Nephron progenitor cell (in vitro differentiated cells): ENCODE measurements around the gene TFR2.

Experiments
- DNase-seq: peaks from one replicate; pipeline ENCODE4 v3.0.0; 2021
- H3K27ac Mint-ChIP-seq: 2 replicates; pipeline ENCODE4 v1.8.0; 2021; ENCODE audit warnings: mild to moderate bottlenecking, moderate library complexity, mixed read lengths
- H3K27me3 Mint-ChIP-seq: 2 replicates; pipeline ENCODE4 v1.8.0; 2021; ENCODE audit warnings: mild to moderate bottlenecking, low read depth, mixed read lengths; ENCODE audit not compliant: poor library complexity
- H3K36me3 Mint-ChIP-seq: 2 replicates; pipeline ENCODE4 v1.8.0; 2021; ENCODE audit warnings: low read depth, mixed read lengths
- H3K4me1 Mint-ChIP-seq: 2 replicates; pipeline ENCODE4 v1.8.0; 2021; ENCODE audit warnings: mixed read lengths
- H3K4me3 Mint-ChIP-seq: 2 replicates; pipeline ENCODE4 v1.8.0; 2021; ENCODE audit warnings: mild to moderate bottlenecking, moderate library complexity, mixed read lengths
- H3K9me3 Mint-ChIP-seq: 2 replicates; pipeline ENCODE4 v1.8.0; 2021; ENCODE audit warnings: mild to moderate bottlenecking, moderate library complexity, mixed read lengths
- CTCF ChIP-seq: fragments of 200-600 bp; sonication (generic); IDR thresholded peaks from 2 replicates; pipeline ENCODE4 v1.5.0; 2021; ENCODE audit warnings: antibody characterized with exemption

TFR2 gene

GRCh38 chr7:100641463-100641859 is at the start of gene TFR2:
Gene TFR2 (minus strand): TSS chr7:100641552. CDS start chr7:100641509, 43 bp downstream.
- Mint-ChIP-seq H3K36me3 (no peaks in the 10 kb centered on the region), H3K4me1 (peaks cover 30% of the 10 kb centered on the region), H3K27ac (no peak within 1 kb of the TSS), H3K27me3 (peaks cover 33% of the 10 kb centered on the region), H3K4me3 (no peak within 1 kb of the TSS), H3K9me3 (no peaks in the 10 kb centered on the region)
- TF ChIP-seq CTCF: no peak
- no peak for DNase-seq

- no peaks in the 10 kb centered on the region for H3K27me3 Mint-ChIP-seq
Observed at GRCh38 chr7:100689230-100690135, 48.1 kb upstream of the TFR2 start.

GRCh38 chr7:100688326-100688860 is 47.0 kb upstream of the TFR2 start:
- DNase-seq: no peak
- H3K4me1 Mint-ChIP-seq: peaks cover 42% of the 10 kb centered on the region
- no peak overlapping the region for H3K27ac Mint-ChIP-seq

More at GRCh38 chr7:100689230-100690135, 48.1 kb upstream of the TFR2 start:
- peaks cover 15% of the 10 kb centered on the region for H3K36me3 Mint-ChIP-seq
- peak overlapping the region; percentile 49 for H3K4me3 Mint-ChIP-seq
- H3K4me1 Mint-ChIP-seq: peaks cover 42% of the 10 kb centered on the region
- no peak for TF ChIP-seq CTCF
- no peak for DNase-seq
- no peaks in the 10 kb centered on the region for H3K9me3 Mint-ChIP-seq
- peak overlapping the region; percentile 42 for H3K27ac Mint-ChIP-seq

GRCh38 chr7:100687751-100688300 is 46.5 kb upstream of the TFR2 start:
- H3K4me3 Mint-ChIP-seq: no peak overlapping the region
- H3K4me1 Mint-ChIP-seq: peaks cover 37% of the 10 kb centered on the region
- H3K36me3 Mint-ChIP-seq: peaks cover 15% of the 10 kb centered on the region
- H3K27ac Mint-ChIP-seq: no peak overlapping the region
- no peaks in the 10 kb centered on the region for H3K27me3 Mint-ChIP-seq
- TF ChIP-seq CTCF: no peak
- DNase-seq: no peak
- no peaks in the 10 kb centered on the region for H3K9me3 Mint-ChIP-seq

More at GRCh38 chr7:100688326-100688860, 47.0 kb upstream of the TFR2 start:
- no peaks in the 10 kb centered on the region for H3K9me3 Mint-ChIP-seq
- H3K36me3 Mint-ChIP-seq: peaks cover 15% of the 10 kb centered on the region
- no peak for TF ChIP-seq CTCF
- H3K4me3 Mint-ChIP-seq: no peak overlapping the region
- no peaks in the 10 kb centered on the region for H3K27me3 Mint-ChIP-seq

- no peak for DNase-seq
- no peaks in the 10 kb centered on the region for H3K9me3 Mint-ChIP-seq
- no peak overlapping the region for H3K27ac Mint-ChIP-seq
- peaks cover 31% of the 10 kb centered on the region for H3K4me1 Mint-ChIP-seq
- no peak overlapping the region for H3K4me3 Mint-ChIP-seq
- H3K36me3 Mint-ChIP-seq: peaks cover 15% of the 10 kb centered on the region
- TF ChIP-seq CTCF: no peak
- no peaks in the 10 kb centered on the region for H3K27me3 Mint-ChIP-seq
Observed at GRCh38 chr7:100687261-100687660, 45.9 kb upstream of the TFR2 start.
